H9 (cell line): ENCODE measurements around the gene GALNT2. TPM values are rescaled to one million over a fixed set of nuclear protein-coding genes. Genes with fewer than 3 reads are reported as not detected.

Experiments used
- DNase-seq: peaks from one replicate; pipeline ENCODE4 v3.0.0-alpha.2; 2017
- H2AFZ ChIP-seq: one replicate; pipeline ENCODE4 v1.6.1; 2013; ENCODE audit warnings: mild to moderate bottlenecking, low read length, control low read depth, moderate library complexity
- H2AK5ac ChIP-seq: 2 replicates; pipeline ENCODE4 v1.6.1; 2013; ENCODE audit warnings: low read length, control low read depth, mixed read lengths; ENCODE audit not compliant: insufficient read length
- H2BK120ac ChIP-seq: one replicate; pipeline ENCODE4 v1.6.1; 2013; ENCODE audit warnings: low read depth, mild to moderate bottlenecking, low read length, control low read depth, inconsistent platforms; ENCODE audit not compliant: poor library complexity, severe bottlenecking
- H2BK12ac ChIP-seq: 2 replicates; pipeline ENCODE4 v1.6.1; 2013; ENCODE audit warnings: low read length, control low read depth, mixed read lengths, low read depth; ENCODE audit not compliant: insufficient read length
- H2BK15ac ChIP-seq: 2 replicates; pipeline ENCODE4 v1.6.1; 2013; ENCODE audit warnings: low read depth, low read length, control low read depth
- H2BK20ac ChIP-seq: one replicate; pipeline ENCODE4 v1.6.1; 2013; ENCODE audit warnings: low read depth, mild to moderate bottlenecking, low read length, control low read depth, inconsistent platforms; ENCODE audit not compliant: poor library complexity, severe bottlenecking
- H2BK5ac ChIP-seq: 2 replicates; pipeline ENCODE4 v1.6.1; 2013; ENCODE audit warnings: low read length, control low read depth, mixed read lengths; ENCODE audit not compliant: insufficient read length
- H3K14ac ChIP-seq: 2 replicates; pipeline ENCODE4 v1.6.1; 2013; ENCODE audit warnings: low read length, control low read depth; ENCODE audit not compliant: insufficient read depth
- H3K18ac ChIP-seq: 2 replicates; pipeline ENCODE4 v1.6.1; 2013; ENCODE audit warnings: low read depth, mild to moderate bottlenecking, mixed read lengths, low read length, control low read depth; ENCODE audit not compliant: insufficient read length
- H3K23ac ChIP-seq: 2 replicates; pipeline ENCODE4 v1.6.1; 2013; ENCODE audit warnings: low read length, control low read depth, mixed read lengths, low read depth; ENCODE audit not compliant: insufficient read length
- H3K23me2 ChIP-seq: 2 replicates; pipeline ENCODE4 v1.6.1; 2013; ENCODE audit warnings: low read depth, mild to moderate bottlenecking, mixed read lengths, low read length, control low read depth; ENCODE audit not compliant: insufficient read length, poor library complexity, severe bottlenecking
- H3K27ac ChIP-seq: 2 replicates; pipeline ENCODE4 v1.5.1; 2013; ENCODE audit warnings: low read length, control low read depth, mixed read lengths, low read depth; ENCODE audit not compliant: insufficient read length
- H3K27me3 ChIP-seq: 2 replicates; pipeline ENCODE4 v1.6.1; 2013; ENCODE audit warnings: low read length, control low read depth, inconsistent platforms; ENCODE audit not compliant: insufficient read depth
- H3K4ac ChIP-seq: 2 replicates; pipeline ENCODE4 v1.6.1; 2013; ENCODE audit warnings: low read depth, mild to moderate bottlenecking, control low read depth, inconsistent platforms, low read length, moderate library complexity
- H3K4me1 ChIP-seq: 2 replicates; pipeline ENCODE4 v1.6.1; 2013; ENCODE audit warnings: low read length, control low read depth, inconsistent platforms; ENCODE audit not compliant: insufficient read depth
- H3K4me2 ChIP-seq: 2 replicates; pipeline ENCODE4 v1.6.1; 2013; ENCODE audit warnings: low read length, control low read depth, mixed read lengths; ENCODE audit not compliant: insufficient read length, insufficient read depth
- H3K56ac ChIP-seq: 2 replicates; pipeline ENCODE4 v1.6.1; 2013; ENCODE audit warnings: low read depth, mild to moderate bottlenecking, mixed read lengths, low read length, control low read depth; ENCODE audit not compliant: insufficient read length
- H3K79me1 ChIP-seq: 2 replicates; pipeline ENCODE4 v1.6.1; 2013; ENCODE audit warnings: low read depth, mild to moderate bottlenecking, moderate library complexity, low read length, control low read depth, inconsistent platforms; ENCODE audit not compliant: insufficient read depth, poor library complexity, severe bottlenecking
- H3K79me2 ChIP-seq: 2 replicates; pipeline ENCODE4 v1.6.1; 2013; ENCODE audit warnings: low read length, control low read depth, inconsistent platforms; ENCODE audit not compliant: insufficient read depth
- H3K9ac ChIP-seq: 2 replicates; pipeline ENCODE4 v1.6.1; 2013; ENCODE audit warnings: low read length, control low read depth, mixed read lengths; ENCODE audit not compliant: insufficient read length; ENCODE audit errors: extremely low read depth
- H3K9me3 ChIP-seq: one replicate; pipeline ENCODE4 v1.6.1; 2013; ENCODE audit warnings: low read depth, low read length, inconsistent platforms; ENCODE audit not compliant: control insufficient read depth
- H3T11ph ChIP-seq: one replicate; pipeline ENCODE4 v1.6.1; 2013; ENCODE audit warnings: mild to moderate bottlenecking, low read length, control low read depth, inconsistent platforms
- H4K20me1 ChIP-seq: one replicate; pipeline ENCODE4 v1.6.1; 2013; ENCODE audit not compliant: control insufficient read depth, insufficient read length, insufficient read depth
- H4K5ac ChIP-seq: 2 replicates; pipeline ENCODE4 v1.6.1; 2013; ENCODE audit warnings: low read depth, mild to moderate bottlenecking, mixed read lengths, low read length, control low read depth; ENCODE audit not compliant: insufficient read length
- H4K8ac ChIP-seq: replicated peaks from 2 replicates; pipeline ENCODE4 v1.6.1; 2013; ENCODE audit warnings: low read length, control low read depth, mixed read lengths, low read depth; ENCODE audit not compliant: insufficient read length
- H4K91ac ChIP-seq: 2 replicates; pipeline ENCODE4 v1.6.1; 2013; ENCODE audit warnings: low read depth, mild to moderate bottlenecking, moderate library complexity, mixed read lengths, low read length, control low read depth; ENCODE audit not compliant: insufficient read length
- H3K27ac Mint-ChIP-seq, 3 experiments: 2 replicates in 2 of 3; 3 replicates in 1 of 3; pipeline ENCODE4 v1.8.0; 2020 to 2021; ENCODE audit warnings: mixed read lengths in 3 of 3, mild to moderate bottlenecking in 1 of 3, moderate library complexity in 1 of 3
- H3K27me3 Mint-ChIP-seq: 2 replicates; pipeline ENCODE4 v1.8.0; 2021; ENCODE audit warnings: low read depth, mild to moderate bottlenecking, moderate library complexity, mixed read lengths
- H3K36me3 Mint-ChIP-seq, 3 experiments: 2 replicates in 2 of 3; 3 replicates in 1 of 3; pipeline ENCODE4 v1.8.0; 2020 to 2021; ENCODE audit warnings: low read depth in 3 of 3, mixed read lengths in 3 of 3; ENCODE audit not compliant: insufficient read depth in 1 of 3
- H3K4me1 Mint-ChIP-seq, 2 experiments: 2 replicates each; pipeline ENCODE4 v1.8.0; 2020; ENCODE audit warnings: mixed read lengths in 2 of 2
- H3K4me3 Mint-ChIP-seq, 2 experiments: 2 replicates in 1 of 2; 3 replicates in 1 of 2; pipeline ENCODE4 v1.8.0; 2020 to 2021; ENCODE audit warnings: mild to moderate bottlenecking in 2 of 2, mixed read lengths in 2 of 2, moderate library complexity in 1 of 2
- H3K9me3 Mint-ChIP-seq, 2 experiments: 2 replicates in 1 of 2; 3 replicates in 1 of 2; pipeline ENCODE4 v1.8.0; 2020; ENCODE audit warnings: mild to moderate bottlenecking in 2 of 2, mixed read lengths in 2 of 2, moderate library complexity in 1 of 2
- WGBS: extraction: QIAGEN DNeasy Blood & Tissue Kit; methylation state at CpG from one replicate; pipeline ENCODE4 v1.1.7; 2013; ENCODE audit warnings: missing lambda C conversion rate, low lambda C conversion rate, mixed read lengths; ENCODE audit not compliant: insufficient read length; ENCODE audit errors: extremely low coverage; 5-methylcytosine and 5-hydroxymethylcytosine counted together
- total RNA-seq: library from RNA; stranded (reverse); gene quantifications from 2 replicates; pipeline ENCODE4 v1.2.1, GENCODE V29; 2021
- TF ChIP-seq, protein P1 (sequence below): fragments of 200-600 bp; sonication (generic); conservative IDR thresholded peaks from 3 replicates; pipeline ENCODE4 v1.8.0; 2021; ENCODE audit warnings: antibody characterized with exemption, mild to moderate bottlenecking

GALNT2 gene
- total RNA-seq, 1 experiment from 2014 or later = 57.6 TPM

DNA sequence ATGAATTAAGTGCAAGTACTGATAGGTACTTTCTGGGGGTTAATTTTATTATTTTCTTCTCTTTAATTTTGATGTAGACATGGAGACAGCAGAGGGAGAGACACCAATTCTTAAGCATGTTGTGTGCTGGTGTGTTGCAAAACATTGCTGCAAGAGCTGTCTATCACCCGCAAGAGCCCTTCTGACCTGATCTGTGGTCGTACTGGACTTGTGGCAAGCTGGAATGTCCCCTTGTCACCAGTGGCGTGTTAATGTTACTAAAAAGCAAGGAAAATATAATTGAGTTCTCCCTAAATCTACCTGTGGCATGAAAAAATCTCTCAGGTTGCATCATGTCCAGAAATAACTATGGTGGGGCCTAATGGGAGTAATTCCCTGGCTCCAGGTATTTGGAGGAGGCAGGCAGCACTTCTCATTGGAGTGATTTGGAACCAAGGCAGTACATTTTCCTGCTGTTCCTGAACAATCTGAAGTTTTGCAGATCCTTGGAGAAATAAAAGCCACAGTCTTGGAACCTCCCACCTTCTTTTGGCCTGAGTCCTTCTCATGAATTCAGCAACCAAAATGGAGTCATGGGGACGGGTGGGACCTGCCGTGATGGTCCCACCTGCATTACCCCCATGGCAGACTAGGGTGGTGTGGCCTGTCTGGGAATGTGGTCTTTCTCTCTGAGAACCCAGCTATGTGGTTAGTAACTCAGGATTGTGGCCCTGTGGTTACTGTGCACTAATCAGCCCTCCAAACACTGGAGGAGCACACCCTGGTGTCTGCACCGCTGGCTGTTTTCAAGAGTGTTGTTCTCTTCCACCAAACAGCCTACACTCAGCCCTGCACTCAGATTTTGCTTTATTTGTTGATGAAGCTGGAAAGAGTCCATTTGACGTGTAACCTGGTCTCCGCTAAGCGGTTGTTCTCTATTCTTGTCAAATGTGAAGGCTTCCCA lies 57.4 kb downstream of the GALNT2 start:
- Histone ChIP-seq H3T11ph (no peak overlapping the region), H4K8ac (no peak overlapping the region), H3K4me1 (no peaks in the 10 kb centered on the region; the same call in 1 of the 2 replicates), H3K79me2 (peaks cover 2% of the 10 kb centered on the region; the same call in 1 of the 2 replicates), H3K4ac (no peak overlapping the region), H3K79me1 (peaks cover 4% of the 10 kb centered on the region), H3K9ac (no peak overlapping the region), H3K27me3 (no peaks in the 10 kb centered on the region), H3K9me3 (no peaks in the 10 kb centered on the region), H2AK5ac (no peak overlapping the region), H2BK5ac (no peak overlapping the region), H3K4me2 (no peak overlapping the region), H4K91ac (no peak overlapping the region), H2AFZ (no peak overlapping the region), H4K20me1 (no peaks in the 10 kb centered on the region), H3K56ac (no peak overlapping the region), H2BK12ac (no peak overlapping the region), H2BK20ac (no peak overlapping the region), H2BK15ac (no peak overlapping the region), H3K27ac (no peak overlapping the region), H3K23ac (no peak overlapping the region), H3K23me2 (no peaks in the 10 kb centered on the region), H3K14ac (no peak overlapping the region), H4K5ac (no peak overlapping the region), H3K18ac (no peak overlapping the region), H2BK120ac (no peak overlapping the region)
- Mint-ChIP-seq H3K27me3 (no peaks in the 10 kb centered on the region), H3K27ac (peak overlapping the region in 1 of 3 experiments; percentile 7; a peak in 2 of 7 replicates), H3K4me1 (peaks cover 31 to 61% of the 10 kb centered on the region in 2 experiments), H3K36me3 (peaks cover 0 to 5% (median 0%) of the 10 kb centered on the region in 3 experiments; a peak in 2 of 7 replicates), H3K9me3 (no peaks in the 10 kb centered on the region), H3K4me3 (no peak overlapping the region)
- TF ChIP-seq, protein P1, sequence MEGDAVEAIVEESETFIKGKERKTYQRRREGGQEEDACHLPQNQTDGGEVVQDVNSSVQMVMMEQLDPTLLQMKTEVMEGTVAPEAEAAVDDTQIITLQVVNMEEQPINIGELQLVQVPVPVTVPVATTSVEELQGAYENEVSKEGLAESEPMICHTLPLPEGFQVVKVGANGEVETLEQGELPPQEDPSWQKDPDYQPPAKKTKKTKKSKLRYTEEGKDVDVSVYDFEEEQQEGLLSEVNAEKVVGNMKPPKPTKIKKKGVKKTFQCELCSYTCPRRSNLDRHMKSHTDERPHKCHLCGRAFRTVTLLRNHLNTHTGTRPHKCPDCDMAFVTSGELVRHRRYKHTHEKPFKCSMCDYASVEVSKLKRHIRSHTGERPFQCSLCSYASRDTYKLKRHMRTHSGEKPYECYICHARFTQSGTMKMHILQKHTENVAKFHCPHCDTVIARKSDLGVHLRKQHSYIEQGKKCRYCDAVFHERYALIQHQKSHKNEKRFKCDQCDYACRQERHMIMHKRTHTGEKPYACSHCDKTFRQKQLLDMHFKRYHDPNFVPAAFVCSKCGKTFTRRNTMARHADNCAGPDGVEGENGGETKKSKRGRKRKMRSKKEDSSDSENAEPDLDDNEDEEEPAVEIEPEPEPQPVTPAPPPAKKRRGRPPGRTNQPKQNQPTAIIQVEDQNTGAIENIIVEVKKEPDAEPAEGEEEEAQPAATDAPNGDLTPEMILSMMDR = no peak
- DNase-seq = no peak
- WGBS = no CpG with 5 or more reads among the region's 9 CpGs
